Myocyte (in vitro differentiated cells): ENCODE results near the gene SMNDC1. TPM values are rescaled to one million over a fixed set of nuclear protein-coding genes. Genes with fewer than 3 reads are reported as not detected.
"Not testable (repeated sequence)": the region's sequence is repeated elsewhere in the genome, so short reads cannot be mapped to it uniquely, and the experiment has no call there.

ENCODE experiments used
- DNase-seq: peaks from one replicate; pipeline ENCODE4 v3.0.0-alpha.2; 2012; ENCODE audit warnings: low read depth
- total RNA-seq: library from RNA; depleted of rRNA; stranded (reverse); fragments of >200 nt; gene quantifications from 2 replicates; pipeline ENCODE4 v1.2.3, GENCODE V29; 2014

Gene SMNDC1
- total RNA-seq, 1 donor from 2014 or later = 6.5 TPM

DNA sequence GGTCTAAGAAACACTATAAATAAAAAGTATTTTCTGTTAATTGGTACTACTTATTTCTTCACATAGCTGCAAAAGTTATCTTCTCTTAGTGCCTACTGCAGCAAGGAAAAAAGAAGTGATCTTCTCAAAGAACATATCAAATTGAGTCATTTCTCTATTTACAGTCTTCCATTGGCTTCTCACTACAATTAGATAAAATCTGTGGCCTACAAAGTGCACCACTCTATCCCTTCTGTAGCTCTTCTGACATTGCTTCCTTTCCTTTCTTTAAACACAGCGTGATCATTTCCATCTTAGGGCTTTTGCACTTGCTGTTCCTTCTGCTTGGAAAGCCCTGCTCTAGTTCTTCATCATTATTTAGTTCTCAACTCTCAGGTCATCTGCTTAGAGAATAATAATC, 52.6 kb downstream of the SMNDC1 start:
- no peak for DNase-seq

DNA sequence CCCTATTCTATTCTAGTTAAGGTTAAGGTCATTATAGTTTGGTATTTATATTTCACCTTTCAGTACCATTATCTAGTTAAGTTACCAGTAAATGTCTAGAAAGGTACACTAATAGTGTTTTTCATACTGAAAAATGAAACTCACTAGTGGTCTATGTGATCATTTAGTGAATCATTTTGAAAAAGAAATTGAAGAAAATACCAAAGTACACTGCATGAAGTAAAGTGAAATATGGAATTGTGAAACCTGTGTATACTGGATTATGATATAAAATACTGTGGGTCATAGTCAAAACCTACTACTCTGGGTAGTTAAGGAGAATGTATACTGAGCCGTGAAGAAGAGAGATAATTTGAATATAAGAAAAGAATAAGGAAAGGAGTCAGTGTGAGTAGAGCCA, 53.3 kb downstream of the SMNDC1 start:
- not testable (repeated sequence) for DNase-seq

DNA sequence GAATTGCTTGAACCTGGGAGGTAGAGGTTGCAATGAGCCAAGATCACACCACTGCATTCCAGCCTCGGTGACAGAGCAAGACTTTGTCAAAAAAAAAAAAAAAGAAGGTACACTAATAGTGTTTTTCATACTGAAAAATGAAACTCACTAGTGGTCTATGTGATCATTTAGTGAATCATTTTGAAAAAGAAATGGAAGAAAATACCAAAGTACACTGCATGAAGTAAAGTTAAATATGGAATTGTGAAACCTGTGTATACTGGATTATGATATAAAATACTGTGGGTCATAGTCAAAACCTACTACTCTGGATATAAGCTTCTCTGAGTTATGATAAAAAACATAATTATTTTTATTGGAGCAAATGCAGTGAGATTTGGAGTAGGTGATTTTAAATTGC, 55.2 kb downstream of the SMNDC1 start:
- DNase-seq = not testable (repeated sequence)

DNA sequence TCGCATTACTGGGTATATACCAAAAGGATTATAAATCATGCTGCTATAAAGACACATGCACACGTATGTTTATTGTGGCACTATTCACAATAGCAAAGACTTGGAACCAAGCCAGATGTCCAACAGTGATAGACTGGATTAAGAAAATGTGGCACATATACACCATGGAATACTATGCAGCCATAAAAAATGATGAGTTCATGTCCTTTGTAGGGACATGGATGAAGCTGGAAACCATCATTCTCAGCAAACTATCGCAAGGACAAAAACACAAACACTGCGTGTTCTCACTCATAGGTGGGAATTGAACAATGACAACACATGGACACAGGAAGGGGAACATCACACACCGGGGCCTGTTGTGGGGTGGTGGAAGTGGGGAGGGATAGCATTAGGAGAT, 56.9 kb downstream of the SMNDC1 start:
- DNase-seq = not testable (repeated sequence)

DNA sequence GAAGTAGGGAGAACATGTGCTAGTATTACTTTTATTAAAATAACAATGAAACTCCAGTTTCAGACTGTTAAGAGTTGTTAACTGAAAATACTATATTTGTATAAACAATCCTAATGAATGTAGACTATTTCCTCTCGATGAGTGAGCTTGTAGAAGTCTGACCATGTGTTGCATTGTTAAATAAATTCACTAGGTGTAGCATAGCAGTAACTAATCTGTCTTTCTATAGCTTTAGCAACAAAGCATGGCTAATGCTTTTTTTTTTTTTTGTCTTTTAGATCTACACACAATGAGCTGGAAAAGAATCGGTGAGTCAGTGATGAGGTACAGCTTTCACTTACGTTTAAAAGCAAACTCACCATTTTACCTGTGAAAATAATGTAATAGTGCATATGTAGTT, 60.2 kb downstream of the SMNDC1 start:
- DNase-seq = no peak

DNA sequence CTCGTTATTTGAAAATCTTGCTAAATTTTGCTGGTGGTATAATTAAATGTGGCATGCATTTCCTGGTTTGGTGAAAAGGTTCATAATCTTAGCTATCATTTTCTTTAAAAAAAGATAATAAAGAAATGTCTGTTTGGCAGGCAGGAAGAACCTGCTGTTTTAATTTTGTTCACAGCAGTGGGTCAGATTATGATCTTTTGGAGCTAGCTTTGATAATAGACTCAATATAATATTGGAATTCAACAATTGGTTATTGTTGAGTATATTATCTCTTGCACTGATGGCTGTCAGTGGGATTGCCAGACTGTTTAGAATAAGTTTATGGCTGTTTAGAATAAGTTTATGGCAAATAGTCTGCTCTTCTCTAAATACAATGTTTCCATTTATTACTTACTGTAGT, 62.2 kb downstream of the SMNDC1 start:
- no peak for DNase-seq

DNA sequence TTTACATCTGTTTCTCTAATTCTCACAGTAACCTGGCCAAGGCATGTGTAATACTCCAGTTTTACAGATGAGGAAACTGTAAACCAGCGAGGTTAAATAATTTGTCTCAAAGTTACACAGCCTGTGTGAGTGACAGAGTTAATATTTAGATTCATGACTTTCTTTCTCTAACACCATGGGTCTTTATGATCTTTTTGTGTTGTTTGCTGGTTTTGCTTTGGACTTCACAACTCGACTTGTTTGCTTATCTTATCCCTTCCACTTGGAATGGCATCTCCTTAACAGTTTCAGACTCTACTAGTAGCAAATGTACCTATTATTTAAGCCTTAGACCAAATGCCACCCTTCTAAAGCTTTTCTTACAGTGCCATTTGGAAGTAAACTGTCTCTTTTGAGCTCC, 62.9 kb downstream of the SMNDC1 start:
- DNase-seq = no peak

DNA sequence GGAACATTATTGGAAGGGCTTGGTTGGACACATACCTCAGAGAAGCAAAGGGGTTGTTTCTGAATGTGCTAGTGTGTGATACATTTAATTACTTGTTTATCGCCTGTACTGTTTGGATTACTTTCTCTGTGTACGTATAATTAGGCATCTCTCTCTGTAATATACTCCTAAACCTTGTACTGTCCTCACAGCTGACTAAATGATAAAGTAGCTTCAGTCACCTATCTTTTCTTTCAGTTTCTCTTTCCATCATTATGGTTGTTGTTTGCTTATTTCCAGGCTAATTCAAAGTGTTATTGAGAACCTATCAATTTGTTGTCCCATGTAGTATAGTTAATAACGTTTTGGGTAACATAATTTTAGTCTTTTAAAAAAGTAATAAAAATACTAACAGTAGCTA, 63.3 kb downstream of the SMNDC1 start:
- DNase-seq = no peak

Other genes starting within 250 kb of the SMNDC1 start
- 18.5 and 22.9 TPM in 2 replicates for gene MXI1, start 97.3 kb downstream of the SMNDC1 start, total RNA-seq
- 6.4 and 10.0 TPM in 2 replicates for gene DUSP5, start 193.0 kb upstream of the SMNDC1 start, total RNA-seq